Measurements from ENCODE around the gene GABRR1.

GRCh38 chr6:89190741-89191140 lies 26.4 kb downstream of the GABRR1 start:
- TF ChIP-seq CTCF (conservative IDR thresholded peaks at IDR 0.05; ENCODE audit: low read length), result no peak
- no peak for TF ChIP-seq EZH2phosphoT487 (IDR thresholded peaks at IDR 0.05; ENCODE audit: borderline replicate concordance, low read depth, low read length)

Measured in OCI-LY7 (cell line).